Measurements from ENCODE around the gene CLEC11A.
A peak's percentile ranks its signal among the peaks of the same experiment; 100 is the strongest.
"Not testable (repeated sequence)": the region's sequence is repeated elsewhere in the genome, so short reads cannot be mapped to it uniquely, and the experiment has no call there.

CLEC11A gene

DNA sequence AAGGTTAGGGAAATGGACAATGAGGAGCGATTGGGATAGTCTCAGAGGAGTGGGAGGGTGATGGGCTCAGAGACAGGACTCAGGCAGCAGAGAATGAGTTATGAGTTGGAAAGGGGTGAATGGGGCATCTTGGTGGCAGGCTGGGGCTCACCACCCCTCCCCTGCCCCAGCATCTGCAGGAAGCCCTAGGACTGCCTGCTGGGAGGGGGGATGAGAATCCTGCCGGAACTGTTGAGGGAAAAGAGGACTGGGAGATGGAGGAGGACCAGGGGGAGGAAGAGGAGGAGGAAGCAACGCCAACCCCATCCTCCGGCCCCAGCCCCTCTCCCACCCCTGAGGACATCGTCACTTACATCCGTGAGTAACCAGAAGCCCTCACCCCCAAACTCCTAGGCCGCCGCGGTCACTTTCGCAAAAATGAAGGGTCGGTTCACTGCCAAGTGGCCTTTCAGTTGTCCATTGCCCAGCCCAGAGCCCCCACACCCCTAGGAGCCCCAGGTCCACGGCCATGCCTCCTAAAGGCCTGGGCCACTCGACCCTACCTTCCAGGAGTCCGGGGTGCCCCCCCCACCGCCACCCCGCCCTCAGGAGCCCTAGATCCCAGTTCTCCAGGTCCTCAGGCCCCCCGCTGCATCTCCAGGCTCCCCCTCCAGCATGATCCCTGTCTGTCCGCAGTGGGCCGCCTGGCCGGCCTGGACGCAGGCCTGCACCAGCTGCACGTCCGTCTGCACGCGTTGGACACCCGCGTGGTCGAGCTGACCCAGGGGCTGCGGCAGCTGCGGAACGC is 764 bp downstream of the CLEC11A start:
- no peak for DNase-seq

DNA sequence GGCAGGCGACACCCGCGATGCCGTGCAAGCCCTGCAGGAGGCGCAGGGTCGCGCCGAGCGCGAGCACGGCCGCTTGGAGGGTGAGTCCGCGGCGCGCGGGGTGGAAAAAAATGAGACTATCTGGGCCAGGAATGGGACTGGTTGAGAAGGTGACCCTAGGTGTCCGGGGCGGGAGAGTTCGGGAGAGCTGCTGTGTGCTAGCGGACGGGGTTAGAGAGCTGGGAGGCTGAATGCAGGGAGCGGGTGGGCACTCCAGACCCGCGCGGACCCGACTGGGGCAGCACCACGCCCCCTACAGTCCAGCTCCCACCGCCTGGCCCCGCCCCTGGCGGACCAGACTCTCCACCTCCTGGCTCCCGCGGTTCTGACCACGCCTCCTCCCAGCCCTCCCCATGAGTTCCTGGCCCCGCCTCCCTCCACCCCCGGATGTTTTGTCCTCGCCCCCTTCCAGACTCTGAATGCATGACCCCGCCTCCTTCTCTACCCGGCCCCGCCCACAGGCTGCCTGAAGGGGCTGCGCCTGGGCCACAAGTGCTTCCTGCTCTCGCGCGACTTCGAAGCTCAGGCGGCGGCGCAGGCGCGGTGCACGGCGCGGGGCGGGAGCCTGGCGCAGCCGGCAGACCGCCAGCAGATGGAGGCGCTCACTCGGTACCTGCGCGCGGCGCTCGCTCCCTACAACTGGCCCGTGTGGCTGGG is 1.5 kb downstream of the CLEC11A start:
- DNase-seq = peak; percentile 86

DNA sequence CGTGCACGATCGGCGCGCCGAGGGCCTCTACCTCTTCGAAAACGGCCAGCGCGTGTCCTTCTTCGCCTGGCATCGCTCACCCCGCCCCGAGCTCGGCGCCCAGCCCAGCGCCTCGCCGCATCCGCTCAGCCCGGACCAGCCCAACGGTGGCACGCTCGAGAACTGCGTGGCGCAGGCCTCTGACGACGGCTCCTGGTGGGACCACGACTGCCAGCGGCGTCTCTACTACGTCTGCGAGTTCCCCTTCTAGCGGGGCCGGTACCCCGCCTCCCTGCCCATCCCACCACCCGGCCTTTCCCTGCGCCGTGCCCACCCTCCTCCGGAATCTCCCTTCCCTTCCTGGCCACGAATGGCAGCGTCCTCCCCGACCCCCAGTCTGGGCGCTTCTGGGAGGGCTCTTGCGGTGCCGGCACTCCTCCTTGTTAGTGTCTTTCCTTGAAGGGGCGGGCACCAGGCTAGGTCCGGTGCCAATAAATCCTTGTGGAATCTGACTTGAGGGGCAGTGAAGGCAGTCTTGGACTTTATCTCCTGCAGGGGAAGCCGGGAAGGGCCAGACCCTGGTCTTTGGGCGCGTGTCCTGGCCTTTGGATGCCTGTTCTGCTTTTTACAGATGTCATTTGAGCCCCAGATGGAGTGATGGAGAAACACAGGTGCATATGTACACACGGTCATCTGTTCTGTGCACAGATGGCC is 2.2 kb downstream of the CLEC11A start:
- DNase-seq = no peak

DNA sequence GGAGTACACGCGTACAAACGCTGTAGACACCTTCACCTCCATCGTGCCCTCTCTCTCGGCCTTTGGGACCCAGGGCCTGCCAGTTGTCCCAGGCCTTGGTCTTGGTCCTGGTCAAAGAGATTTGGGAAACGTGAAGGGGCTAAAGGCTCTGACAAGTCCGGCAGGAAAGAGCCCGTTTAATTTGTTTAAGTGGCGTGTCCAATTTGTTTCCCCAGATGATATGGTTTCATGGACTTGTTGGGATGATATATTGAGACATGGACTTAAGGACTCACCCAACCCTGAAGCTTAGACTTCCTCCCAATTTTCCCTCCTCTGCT is 2.7 kb downstream of the CLEC11A start:
- DNase-seq = no peak

DNA sequence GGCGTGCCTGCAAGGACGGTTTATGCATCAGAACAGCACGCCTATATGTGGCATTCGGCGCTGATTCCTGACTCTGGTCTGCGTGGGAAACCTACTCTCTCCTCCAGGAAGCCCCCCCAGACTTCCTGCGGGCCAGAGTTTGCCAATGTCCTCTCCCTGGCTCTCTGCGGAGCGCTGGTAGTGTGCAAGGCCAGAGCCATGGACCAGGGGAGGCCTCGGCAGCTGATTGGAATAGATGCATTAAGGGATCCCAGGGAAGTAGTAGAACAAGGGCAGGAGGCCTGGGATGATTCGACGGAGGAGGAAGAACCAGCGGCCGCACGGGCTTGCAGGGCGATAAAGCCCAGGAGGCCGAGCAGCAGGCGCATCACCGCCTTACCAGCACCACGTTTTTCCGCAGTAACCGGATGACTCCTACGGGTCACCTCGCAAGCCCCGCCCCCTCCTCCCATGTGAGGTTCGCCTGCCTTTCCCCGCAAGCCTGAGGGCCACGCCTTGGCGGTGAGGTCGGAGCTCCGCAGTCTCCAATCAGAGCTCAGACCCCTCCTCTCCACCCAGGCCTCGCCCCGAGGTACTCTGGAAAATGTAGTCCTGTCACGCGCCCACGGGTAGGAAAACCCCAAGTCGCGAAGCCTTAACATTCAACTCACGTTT is 5.0 kb downstream of the CLEC11A start:
- DNase-seq = peak; percentile 19

DNA sequence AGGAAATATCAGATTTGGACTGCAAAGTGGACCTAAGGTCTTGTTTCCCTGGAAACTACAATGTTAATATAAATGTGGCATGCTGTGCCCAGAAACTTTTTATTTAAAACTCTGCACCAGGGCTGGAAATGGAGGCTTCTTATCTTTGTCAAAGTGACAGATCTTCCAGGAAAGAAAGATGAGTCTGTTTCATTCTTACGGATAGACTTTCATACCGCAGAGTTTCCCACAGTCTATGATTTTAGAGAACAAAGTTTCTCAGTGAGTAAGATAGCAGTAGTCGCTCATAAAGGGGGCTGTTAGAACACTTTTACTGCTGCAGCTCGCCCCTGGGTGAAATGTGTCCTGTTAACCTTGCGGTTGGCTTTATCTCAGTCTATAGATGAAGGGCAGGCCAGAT is 6.7 kb downstream of the CLEC11A start:
- DNase-seq = no peak

DNA sequence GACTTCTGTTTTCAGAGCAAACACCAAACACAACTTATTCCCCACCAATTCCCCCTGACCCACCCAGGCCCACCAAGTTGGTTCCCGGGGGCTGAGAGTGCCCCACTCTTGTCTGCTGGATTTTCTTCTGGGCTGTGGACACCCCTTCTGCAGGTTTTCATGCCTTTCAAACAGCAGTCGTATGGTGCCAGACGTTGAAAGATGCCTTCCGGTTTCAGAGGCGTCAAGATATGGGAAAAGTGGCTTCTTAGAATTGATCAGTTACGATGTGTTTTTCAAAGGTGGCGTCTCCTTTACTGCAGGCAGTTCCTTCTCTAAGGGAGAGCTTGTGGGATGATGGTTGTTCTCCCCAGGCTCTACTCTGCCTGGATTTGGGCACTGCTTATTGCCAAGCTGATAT is 12.7 kb downstream of the CLEC11A start:
- no peak for DNase-seq

DNA sequence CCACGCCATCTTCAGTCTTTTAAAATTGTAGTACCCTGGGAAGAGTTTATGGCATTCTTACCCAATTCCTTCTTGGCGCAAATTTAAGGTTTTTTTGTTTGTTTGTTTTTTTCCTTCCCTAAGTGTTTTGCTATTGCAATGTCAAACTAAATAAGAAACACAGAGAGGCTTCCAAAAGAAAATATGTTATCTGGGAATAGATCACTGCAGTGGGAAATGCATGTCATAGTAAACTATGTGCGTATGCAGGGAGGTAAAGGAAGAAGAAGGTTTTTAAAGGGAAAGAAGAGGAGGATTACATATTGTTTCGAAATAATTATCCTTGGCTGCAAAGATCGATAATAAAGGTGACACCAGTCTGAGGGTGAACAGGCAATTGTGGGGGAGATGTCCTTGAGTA is 13.2 kb downstream of the CLEC11A start:
- no peak for DNase-seq

DNA sequence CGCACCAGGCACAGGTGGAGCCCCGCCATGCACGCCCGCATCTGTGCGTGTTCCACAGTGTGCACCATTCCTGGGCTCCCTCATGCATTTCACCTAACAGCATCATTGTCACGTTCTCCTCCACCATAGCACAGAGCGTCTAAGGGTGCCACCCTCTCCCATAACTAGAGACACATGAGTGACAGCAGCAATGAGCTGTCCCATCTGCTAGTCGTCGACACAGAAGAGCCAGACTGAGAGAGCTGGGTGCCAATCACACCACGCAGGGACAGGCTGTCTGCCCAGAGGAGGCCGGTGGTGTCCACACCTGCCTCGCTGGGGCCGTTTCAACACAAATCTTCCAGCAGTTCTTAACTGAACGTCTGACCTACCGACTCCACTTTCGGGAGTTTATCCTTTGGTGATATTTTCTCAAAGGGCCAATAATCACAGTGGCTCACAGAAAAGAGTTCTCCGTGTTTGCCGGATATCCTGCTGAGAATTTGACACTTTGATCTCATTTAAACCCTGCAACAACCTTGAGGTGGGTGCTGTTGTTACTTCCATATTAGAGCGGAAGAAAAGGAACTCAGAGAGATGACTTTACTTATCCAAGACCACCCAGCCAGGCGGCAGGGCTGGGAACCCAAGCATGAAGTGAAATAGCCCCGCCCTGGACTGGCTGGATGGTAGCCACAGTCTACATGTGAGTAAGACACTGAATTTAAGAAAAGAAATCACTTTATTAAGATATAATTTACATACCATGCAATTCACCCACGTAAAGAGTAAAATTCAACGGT is 16.2 kb downstream of the CLEC11A start:
- no peak for DNase-seq

DNA sequence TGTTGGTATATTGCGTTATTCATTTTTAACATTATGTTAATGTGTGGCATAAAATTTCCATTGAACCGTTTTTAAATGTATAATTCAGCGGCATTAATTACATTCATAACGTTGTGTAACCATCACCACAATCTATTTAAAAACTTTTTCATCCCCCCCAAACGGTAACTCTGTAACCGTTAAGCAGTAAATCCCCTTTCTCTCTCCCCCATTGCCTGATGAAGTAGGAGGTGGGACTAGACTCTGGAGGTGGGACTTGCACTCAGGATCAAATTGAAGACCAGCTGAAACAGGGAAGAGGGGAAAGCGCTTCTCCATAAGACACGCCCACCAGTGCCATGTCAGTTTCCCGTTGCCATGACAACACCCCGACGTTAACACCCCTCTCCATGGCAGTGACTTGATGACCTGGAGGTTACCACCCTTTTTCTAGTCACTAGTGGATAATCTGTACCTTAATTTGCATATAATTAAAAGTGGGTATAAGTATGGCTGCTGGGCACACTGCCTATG is 16.8 kb downstream of the CLEC11A start:
- DNase-seq = no peak

DNA sequence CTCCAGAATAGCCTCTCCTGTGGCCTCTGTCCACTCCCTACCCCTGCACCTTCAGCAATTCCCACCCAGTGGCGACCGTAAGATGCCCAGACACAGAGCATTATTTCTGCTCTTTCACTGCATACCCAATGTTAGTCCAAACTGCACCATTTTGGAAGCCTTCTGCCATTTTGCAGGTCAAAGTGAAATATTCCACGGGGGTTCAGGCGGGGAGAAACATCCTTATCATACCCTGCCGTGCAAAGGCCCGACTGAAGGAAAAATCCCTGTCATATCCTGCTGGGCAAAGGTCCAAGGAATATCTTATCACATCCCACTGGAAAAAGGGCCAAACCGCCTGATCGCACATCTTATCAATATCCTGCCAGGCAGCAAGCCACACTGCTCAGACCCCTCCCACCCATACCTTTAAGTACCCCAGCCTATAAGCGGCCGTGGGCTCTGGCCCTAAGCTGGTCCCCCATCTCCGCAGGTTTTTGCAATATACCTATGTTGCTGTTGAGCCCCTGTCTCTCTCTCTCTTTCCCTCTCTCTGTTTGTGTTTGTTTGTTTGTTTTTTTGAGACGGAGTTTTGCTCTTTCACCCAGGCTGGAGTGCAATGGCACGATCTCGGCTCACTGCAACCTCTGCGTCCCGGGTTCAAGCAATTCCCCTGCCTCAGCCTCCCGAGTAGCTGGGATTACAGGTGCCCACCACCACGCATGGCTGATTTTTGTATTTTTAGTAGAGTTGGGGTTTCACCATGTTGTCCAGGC is 18.2 kb downstream of the CLEC11A start:
- no peak for DNase-seq

DNA sequence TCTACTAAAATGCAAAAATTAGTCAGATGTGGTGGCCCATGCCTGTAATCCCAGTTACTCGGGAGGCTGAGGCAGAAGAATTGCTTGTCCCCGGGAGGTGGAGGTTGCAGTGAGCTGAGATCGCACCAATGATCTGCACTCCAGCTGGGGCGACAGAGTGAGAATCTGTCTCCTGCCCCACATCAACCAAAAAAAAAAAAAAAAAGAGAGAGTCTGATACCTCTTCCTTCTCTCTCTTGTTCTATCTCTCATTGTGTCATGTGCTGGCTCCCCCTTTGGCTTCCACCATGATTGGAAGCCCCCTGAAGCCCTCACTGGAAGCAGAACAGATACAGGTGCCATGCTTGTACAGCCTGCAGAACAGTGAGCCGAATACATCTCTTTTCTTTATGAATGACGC is 20.4 kb downstream of the CLEC11A start:
- DNase-seq = no peak

DNA sequence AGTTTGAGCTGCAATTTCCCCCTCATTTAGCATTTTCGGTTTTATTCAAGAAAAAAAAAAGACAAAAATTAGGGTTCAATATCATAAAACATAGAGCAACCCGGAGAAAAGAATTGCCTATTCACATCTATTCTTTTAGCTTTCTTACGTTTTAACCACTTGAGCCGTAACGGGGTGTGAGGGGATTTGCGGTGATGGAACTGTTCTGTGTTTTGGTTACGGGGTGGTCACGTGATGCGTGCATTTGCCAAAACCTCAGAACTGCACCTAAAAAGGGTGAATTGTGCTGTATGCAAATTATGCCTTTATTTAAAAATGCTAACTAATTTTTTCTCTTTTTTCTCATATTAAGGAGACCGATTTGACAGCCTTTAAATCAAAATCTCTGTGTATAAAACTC is 22.1 kb downstream of the CLEC11A start:
- no peak for DNase-seq

DNA sequence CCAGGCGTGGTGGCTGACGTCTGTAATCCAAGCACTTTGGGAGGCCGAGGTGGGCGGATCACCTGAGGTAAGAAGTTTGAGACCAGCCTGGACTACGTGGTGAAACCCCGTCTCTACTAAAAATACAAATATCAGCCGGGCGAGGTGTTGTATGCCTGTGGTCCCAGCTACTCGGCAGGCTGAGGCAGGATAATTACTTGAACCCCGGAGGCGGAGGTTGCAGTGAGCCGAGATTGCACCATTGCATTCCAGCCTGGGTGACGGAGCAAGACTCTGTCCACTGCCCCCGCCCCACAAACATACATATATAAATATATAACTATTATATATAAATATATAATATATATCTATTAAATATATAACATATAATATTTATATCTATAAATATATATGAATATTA is 24.0 kb downstream of the CLEC11A start:
- not testable (repeated sequence) for DNase-seq

DNA sequence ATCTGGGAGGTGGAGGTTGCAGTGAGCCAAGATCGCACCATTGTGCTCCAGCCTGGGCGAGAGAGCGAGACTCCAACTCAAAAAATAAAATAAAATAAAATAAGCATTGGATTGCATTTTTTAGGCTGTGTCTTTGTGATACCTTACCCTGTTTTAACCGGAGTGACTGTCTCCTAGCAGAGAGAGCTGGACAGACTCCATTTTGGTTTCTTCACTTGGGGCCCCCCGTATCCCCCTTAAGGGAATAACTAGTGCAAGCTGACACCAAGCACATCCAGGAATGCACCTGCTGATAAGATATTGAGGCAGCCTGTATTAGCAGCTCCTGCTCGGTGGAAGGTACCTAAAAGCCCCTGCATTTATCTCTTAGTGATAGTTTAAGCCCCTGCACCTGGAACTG is 26.3 kb downstream of the CLEC11A start:
- no peak for DNase-seq

DNA sequence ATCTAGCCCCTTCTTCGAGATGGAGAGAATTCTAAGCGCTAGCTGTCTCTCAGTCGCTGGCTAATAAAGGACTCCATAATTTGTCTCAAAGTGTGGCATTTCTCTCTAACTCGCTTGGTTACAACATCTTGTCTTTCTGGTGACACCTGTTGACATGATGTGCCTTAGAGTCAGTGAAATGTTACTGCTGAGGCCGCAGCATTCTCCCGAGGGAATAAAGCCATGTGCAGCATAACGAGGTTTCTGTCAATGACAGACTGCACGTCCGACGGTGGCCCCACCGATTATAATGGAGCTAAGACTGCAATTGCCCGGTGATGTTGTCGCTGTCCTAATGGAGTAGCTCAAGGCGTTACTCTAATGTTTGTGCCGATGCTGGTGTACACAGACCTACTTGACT is 26.8 kb downstream of the CLEC11A start:
- no peak for DNase-seq

DNA sequence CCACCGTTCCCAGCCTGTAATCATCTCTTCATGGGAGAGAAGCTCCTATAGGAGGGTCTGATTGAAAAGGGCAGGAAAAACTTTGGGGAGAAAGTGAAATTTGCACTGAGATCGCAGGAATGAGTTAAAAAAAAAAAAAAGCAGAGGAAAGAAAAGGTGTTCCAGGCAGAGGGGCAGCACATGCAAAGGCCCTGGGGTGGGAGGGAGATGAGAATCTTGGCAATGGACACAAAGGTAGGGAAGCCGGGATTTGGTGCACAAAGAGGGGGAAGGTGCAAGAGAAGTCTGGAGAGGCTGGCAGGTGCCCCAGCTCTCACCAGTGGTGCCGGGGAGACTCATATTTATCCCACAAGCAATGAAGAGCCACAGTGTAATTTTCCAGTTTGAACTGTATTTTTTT is 30.7 kb downstream of the CLEC11A start:
- DNase-seq = no peak

DNA sequence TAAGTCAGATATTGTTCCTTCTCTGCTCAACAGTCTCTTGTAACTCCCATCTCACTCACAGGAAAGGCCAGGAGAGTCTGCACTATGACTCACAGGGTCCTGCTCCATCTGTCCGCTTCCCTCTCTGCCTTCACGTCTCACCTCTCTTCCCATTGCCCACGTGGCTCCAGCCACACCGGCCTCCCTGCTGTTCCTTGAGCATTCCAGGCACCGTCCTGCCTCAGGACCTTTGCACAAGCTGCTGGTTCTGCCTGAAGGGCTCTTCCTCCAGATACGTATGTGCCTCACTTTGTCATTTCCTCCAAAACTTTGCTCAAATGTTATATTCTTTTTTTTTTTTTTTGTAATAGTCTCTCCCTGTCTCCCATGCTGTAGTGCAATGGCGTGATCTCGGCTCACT is 33.1 kb downstream of the CLEC11A start:
- not testable (repeated sequence) for DNase-seq

DNA sequence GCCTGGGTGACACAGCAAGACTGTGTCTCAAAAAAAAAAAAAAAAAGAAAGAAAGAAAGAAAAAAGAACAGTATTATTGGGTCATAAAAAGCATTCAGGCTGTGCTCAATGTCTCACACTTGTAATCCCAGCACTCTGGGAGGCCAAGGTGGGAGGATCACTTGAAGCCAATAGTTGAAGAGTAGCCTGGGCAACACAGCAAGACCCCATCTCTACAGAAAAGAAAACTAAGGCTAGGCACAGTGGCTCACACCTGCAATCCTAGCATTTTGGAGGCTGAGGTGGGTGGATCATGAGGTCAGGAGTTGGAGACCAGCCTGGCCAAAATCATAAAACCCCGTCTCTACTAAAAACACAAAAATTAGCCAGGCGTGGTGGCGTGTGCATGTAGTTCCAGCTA is 34.5 kb downstream of the CLEC11A start:
- DNase-seq = not testable (repeated sequence)

DNA sequence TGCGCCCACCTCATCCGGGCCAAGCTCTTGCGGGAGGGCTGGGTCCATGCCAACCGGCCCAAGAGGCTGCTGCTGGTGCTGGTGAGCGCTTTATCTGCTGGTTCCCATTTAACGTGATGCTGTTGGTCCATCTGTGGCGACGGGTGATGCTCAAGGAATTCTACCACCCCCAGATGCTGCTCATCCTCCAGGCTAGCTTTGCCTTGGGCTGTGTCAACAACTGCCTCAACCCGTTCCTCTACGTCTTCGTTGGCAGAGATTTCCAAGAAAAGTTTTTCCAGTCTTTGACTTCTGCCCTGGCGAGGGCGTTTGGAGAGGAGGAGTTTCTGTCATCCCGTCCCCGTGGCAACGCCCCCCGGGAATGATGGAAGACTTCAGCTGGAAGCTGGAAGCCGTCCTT is 35.9 kb downstream of the CLEC11A start:
- not testable (repeated sequence) for DNase-seq

DNA sequence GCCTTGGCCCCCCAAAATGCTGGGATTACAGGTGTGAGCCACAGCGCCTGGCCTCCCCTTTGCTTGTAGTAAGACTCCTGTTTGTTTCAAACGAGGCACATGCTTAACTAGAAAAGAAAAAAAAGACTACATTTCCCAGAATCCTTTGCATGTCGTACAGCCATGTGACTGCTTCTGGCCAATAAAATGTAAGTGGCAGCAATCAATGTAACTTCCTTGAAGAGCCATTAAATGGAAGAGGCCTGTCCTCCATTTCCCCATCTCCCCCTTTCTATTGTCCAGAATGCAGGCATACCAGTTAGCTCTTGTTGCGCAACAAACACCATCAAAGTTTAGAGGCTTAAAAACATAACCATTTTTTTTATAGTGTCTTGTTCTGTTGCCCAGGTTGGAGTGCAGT is 36.7 kb downstream of the CLEC11A start:
- no peak for DNase-seq

DNA sequence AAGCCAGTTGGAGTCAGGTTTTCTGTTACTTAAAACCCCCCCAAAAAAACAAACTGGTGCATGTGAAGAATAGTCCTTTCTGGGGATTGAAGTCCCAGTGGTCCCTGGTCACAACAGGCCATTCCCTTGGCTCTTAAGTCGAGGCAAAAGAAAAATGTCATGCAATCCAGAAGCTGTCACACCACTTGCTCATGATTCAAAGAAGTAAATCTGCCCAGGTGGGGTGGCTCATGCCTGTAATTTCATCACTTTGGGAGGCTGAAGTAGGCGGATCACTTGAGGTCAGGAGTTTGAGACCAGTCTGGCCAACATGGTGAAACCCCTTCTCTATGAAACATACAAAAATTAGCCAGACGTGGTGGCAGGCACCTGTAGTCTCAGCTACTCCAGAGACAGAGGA is 38.3 kb downstream of the CLEC11A start:
- DNase-seq = not testable (repeated sequence)

Data from NCI-H524 treated with DMSO at 0.1 percent for 48 hours (cell line).